ENCODE results near the gene PTOV1.

PTOV1 gene

DNA sequence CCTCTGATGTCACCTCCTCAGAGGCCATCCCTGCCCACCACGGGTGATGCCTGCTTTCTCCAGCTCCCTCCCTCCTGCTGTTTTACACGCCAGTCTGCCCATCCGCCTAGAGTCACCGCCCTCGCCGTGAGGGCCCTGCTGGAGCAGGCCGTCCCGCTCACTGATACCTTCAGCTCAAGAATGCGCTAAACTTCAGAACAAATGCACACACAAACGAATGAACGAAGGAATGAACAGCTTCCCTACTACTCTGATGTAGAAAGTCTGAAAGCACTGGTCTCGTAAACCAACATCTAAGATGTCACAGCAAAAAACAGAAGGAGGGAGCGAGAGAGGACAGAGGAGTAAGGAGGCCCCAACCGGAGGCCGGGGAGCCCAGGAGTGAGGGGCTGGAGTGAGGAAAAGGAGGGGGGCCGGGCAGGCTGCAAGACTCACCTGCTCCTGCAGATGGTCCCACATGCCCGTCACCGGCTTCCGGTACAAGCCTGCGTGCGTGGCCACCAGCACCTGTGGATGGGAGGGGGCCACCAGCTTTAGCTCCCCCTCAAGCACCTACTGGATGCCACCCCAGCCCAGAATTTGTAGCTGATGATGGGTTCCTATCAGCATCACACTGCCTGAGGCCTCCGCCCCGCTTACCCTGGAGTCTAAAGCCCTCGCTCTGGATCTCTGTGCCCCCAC, 12.4 kb downstream of the PTOV1 start:
- no peak for DNase-seq
- Mint-ChIP-seq H3K27me3 (no peaks in the 10 kb centered on the region), H3K36me3 (peaks cover 52 to 66% of the 10 kb centered on the region in 2 donors), H3K27ac (no peak overlapping the region), H3K9me3 (no peaks in the 10 kb centered on the region), H3K4me3 (no peak overlapping the region), H3K4me1 (peaks cover 23 to 57% of the 10 kb centered on the region in 2 donors)
- no peak for ATAC-seq (replicated peaks)

DNA sequence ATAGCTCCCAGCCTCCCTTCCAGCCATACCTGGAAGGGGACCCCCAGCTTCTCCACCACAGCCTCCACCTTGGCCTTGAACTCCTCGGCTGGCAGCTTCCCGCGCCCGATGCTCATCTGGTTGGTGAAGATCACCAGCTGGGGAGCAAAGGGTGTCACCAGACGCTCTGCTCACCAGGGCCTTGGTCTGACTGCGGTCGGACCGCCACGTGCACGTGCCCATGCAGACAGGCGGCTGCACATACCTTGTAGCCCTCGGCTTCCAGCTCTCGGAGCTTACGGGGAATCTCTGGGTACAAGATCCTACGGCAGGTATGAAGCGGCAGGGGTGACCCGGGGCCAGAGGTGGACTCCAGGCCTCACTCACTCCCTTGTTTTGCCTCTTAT, 13.0 kb downstream of the PTOV1 start:
- H3K36me3 Mint-ChIP-seq, result peaks cover 48 to 63% of the 10 kb centered on the region in 2 donors
- DNase-seq (no peak), ATAC-seq (replicated peaks) (no peak)
- H3K27ac Mint-ChIP-seq, result no peak overlapping the region
- peaks cover 23 to 54% of the 10 kb centered on the region in 2 donors for H3K4me1 Mint-ChIP-seq
- no peaks in the 10 kb centered on the region for H3K27me3 Mint-ChIP-seq
- no peak overlapping the region for H3K4me3 Mint-ChIP-seq
- H3K9me3 Mint-ChIP-seq, result no peaks in the 10 kb centered on the region

DNA sequence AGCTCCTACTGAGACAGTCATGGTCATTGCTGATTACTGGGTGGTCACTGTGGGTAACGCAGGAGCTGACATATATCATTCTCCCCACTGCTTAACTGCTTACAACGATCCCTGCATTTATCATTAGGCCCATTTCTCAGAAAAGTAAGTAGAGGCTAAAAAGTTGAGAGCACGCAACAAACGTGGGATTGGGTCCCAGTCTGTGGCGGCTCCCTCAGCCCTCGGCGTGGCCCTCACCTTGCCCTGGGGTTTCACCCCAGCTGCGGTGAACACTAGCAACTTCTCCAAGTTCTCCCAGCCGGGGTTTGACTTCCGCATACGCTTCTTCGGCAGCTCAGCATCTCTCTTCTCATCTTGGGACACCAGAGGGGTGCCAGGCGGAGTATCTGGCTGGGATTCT, 13.9 kb downstream of the PTOV1 start:
- Mint-ChIP-seq H3K4me1 (peaks cover 23 to 52% of the 10 kb centered on the region in 2 donors), H3K4me3 (peak overlapping the region in 1 of 2 donors; percentile 28), H3K9me3 (no peaks in the 10 kb centered on the region), H3K36me3 (peaks cover 43 to 59% of the 10 kb centered on the region in 2 donors), H3K27ac (peak overlapping the region; percentile 47), H3K27me3 (no peaks in the 10 kb centered on the region)
- ATAC-seq (replicated peaks), result no peak
- no peak for DNase-seq

DNA sequence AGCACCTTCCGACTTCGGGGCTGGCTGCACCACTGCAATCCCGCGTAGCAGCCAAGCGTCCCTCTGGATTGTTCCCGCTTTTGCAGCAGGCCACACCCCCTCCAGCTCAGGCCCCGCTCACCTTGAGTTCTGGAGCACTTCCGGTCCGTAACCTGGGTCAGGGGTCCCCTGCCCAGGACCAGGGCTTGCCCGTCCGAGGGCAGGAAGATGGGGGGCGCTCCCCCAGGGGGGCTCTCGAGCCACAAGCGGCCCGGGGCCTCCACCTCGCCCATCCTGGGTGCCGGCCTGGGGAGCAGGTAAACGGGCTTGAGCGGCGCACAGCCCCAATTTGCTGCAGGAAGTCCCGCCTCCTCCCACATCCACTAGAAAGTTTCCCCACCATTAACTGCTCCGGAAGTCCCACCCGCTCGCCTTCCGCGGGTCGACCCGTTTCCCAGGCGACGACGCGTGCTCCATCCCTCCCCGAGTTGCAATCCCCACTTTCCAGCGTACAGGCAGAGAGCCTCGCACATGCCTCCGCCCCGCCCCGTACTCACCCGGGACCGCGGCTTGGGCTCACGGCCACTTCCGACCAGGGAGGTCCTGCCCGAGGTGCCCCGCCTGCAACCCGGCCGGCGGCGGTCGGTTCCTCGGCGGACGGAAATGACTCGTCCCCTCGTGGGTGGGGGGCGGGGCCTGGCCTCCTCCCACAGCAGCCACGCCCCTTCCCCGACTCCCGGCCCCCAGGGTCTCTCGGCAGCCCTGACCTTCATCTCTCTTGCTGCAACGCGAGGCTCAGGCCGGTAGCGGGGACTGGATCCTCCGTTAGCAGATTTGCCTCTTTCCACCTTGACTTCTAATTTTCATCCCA, 16.2 kb downstream of the PTOV1 start, which contains the start of gene PNKP:
Gene PNKP, minus strand, starts transcription at position 644 of the 850 bp plus-strand sequence. Its CDS starts 372 bp downstream, at position 272.
- DNase-seq, result peak; percentile 84
- peak within 1 kb of the TSS; percentile 99 for H3K27ac Mint-ChIP-seq
- peaks cover 42 to 45% of the 10 kb centered on the region in 2 donors for H3K36me3 Mint-ChIP-seq
- H3K27me3 Mint-ChIP-seq, result no peaks in the 10 kb centered on the region
- H3K4me3 Mint-ChIP-seq, result peak within 1 kb of the TSS in 1 of 2 donors; percentile 100
- H3K4me1 Mint-ChIP-seq, result peaks cover 30 to 61% of the 10 kb centered on the region in 2 donors
- peak; percentile 61 to 64 for ATAC-seq (replicated peaks)
- H3K9me3 Mint-ChIP-seq, result no peaks in the 10 kb centered on the region

- H3K9me3 Mint-ChIP-seq, result no peaks in the 10 kb centered on the region
- H3K27ac Mint-ChIP-seq, result no peak overlapping the region
- no peaks in the 10 kb centered on the region for H3K27me3 Mint-ChIP-seq
- DNase-seq (no peak), ATAC-seq (replicated peaks) (peak; percentile 27 to 30)
- no peak overlapping the region for H3K4me3 Mint-ChIP-seq
- peaks cover 27 to 55% of the 10 kb centered on the region in 2 donors for H3K4me1 Mint-ChIP-seq
- peaks cover 31 to 41% of the 10 kb centered on the region in 2 donors for H3K36me3 Mint-ChIP-seq
Measured at GRCh38 chr19:49869009-49869483, 18.1 kb downstream of the PTOV1 start.

DNA sequence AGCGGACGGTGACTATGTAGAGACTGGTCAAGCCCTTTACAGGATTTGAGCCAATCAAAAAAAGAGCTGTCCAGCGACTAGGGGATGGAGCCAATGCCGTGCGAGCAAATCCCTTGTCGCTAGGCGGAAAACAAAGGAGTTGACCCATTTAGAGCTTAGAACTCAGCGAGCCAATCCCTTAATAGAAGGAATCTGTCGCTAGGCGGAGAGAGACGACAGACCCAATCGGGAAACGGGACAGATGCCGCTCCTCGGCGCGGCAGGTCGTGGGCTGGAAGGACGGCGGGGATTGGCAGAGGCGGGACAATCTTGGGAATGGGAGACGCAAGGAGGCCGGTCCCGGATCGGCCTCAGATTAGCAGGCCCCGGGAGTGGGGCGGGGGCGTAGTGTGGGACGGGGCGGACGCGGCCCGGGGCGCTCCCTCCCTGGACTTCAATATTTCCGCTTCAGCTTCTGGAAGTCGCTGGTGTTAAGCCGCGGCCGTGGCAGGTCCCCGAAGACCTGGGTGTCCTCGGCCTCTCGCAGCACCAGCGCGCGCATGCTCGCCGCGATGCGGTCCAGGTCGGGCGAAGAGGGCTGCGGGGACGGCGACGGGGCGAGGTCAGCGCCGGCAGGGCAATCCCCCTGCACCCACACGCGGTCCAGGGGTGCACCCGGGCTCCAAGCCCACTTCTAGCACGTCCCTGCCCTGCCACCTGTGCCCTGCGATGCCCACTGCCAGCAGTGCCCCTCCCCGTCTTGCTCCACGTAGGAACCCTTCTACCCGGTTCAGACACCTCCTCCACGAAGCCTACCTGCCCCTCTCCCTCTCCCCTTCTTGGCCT, 18.7 kb downstream of the PTOV1 start:
- peaks cover 27 to 52% of the 10 kb centered on the region in 2 donors for H3K4me1 Mint-ChIP-seq
- H3K4me3 Mint-ChIP-seq, result no peak overlapping the region

DNA sequence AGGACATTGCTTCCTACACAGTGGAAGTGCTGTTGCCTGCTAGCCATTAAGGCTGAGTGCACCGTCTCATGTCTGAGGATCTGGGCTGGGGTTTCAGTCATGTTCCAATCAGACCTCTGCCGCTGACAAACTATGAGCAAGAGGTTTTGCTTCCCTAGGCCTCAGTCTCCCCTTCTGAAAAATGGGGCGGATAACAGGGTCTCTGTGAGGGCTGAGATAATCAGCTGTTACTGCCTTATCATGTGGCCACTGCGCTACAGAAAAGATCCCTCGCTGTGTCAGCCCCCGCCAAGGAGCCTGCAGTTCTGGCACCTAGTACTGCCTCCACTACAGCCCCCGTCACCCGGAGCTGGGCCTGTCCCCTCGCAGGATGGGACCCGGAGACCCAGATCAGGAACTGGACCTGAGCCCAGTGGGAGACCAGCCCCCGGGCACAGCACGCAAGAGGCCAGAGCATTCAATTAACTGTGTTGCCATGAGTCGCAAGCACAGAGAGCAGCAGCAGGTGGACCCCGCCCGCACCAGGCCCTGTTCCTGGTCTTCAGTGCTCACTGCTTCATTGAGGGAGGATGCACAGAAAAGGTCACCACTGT, 19.4 kb downstream of the PTOV1 start:
- H3K27me3 Mint-ChIP-seq, result no peaks in the 10 kb centered on the region
- DNase-seq (no peak), ATAC-seq (replicated peaks) (no peak)
- H3K9me3 Mint-ChIP-seq, result no peaks in the 10 kb centered on the region
- H3K4me3 Mint-ChIP-seq, result no peak overlapping the region
- peaks cover 24 to 52% of the 10 kb centered on the region in 2 donors for H3K4me1 Mint-ChIP-seq
- H3K36me3 Mint-ChIP-seq, result peaks cover 21 to 31% of the 10 kb centered on the region in 2 donors
- H3K27ac Mint-ChIP-seq, result peak overlapping the region; percentile 88

More for the DNA sequence above, 18.7 kb downstream of the PTOV1 start:
- H3K36me3 Mint-ChIP-seq, result peaks cover 26 to 37% of the 10 kb centered on the region in 2 donors
- DNase-seq, result peak; percentile 93
- no peaks in the 10 kb centered on the region for H3K9me3 Mint-ChIP-seq
- no peaks in the 10 kb centered on the region for H3K27me3 Mint-ChIP-seq
- peak; percentile 77 to 79 for ATAC-seq (replicated peaks)
- H3K27ac Mint-ChIP-seq, result peak overlapping the region; percentile 88

DNA sequence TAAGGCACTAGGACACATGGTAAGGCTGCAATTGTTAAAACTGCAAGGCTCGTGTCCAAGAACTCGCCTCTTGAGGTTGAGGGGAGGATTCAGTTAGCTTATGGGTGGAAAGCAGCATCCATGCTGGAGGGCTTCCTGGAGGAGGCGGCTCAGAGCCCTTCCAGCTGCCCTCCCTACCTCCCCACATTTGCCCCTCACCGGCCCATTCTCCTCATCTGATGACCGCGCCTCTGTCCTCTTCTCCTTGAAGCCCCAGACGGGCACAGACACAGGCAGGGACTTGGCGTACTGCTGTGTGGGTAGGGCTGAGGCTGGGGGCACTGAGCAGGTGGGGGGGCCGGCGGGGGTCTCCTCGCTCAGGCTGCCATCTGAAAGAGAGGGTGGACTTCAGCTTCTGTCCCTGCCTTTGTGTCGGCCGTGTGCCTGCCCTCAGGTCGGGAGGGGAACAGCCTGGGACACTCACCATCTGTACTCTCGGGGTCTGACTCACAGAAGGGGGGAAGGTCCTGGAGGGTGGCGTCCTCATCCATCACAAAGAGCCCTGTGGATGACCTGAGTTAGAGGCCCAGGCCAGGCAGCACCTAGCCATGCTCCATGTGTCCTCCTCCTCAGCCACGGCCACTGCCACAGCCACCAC, 20.5 kb downstream of the PTOV1 start:
- Mint-ChIP-seq H3K4me3 (peak overlapping the region in 1 of 2 donors; percentile 18), H3K27ac (no peak overlapping the region), H3K9me3 (no peaks in the 10 kb centered on the region)

GRCh38 chr19:49872245-49873128, 21.5 kb downstream of the PTOV1 start:
- DNase-seq (no peak), ATAC-seq (replicated peaks) (no peak)
- Mint-ChIP-seq H3K4me3 (no peak overlapping the region), H3K27ac (peak overlapping the region; percentile 72), H3K36me3 (peaks cover 16 to 22% of the 10 kb centered on the region in 2 donors), H3K27me3 (no peaks in the 10 kb centered on the region), H3K4me1 (peaks cover 20 to 40% of the 10 kb centered on the region in 2 donors), H3K9me3 (no peaks in the 10 kb centered on the region)

More for the DNA sequence above, 20.5 kb downstream of the PTOV1 start:
- H3K27me3 Mint-ChIP-seq, result no peaks in the 10 kb centered on the region
- peaks cover 23 to 46% of the 10 kb centered on the region in 2 donors for H3K4me1 Mint-ChIP-seq
- DNase-seq, result no peak
- no peak for ATAC-seq (replicated peaks)
- H3K36me3 Mint-ChIP-seq, result peaks cover 18 to 26% of the 10 kb centered on the region in 2 donors

- no peak for ATAC-seq (replicated peaks)
- no peak for DNase-seq
- Mint-ChIP-seq H3K36me3 (peaks cover 18 to 25% of the 10 kb centered on the region in 2 donors), H3K4me3 (no peak overlapping the region), H3K4me1 (peaks cover 20 to 43% of the 10 kb centered on the region in 2 donors), H3K9me3 (no peaks in the 10 kb centered on the region), H3K27me3 (no peaks in the 10 kb centered on the region), H3K27ac (peak overlapping the region; percentile 78)
Measured at GRCh38 chr19:49873129-49873521, 22.2 kb downstream of the PTOV1 start.

GRCh38 chr19:49873834-49874233, 22.9 kb downstream of the PTOV1 start:
- ATAC-seq (replicated peaks) (no peak), DNase-seq (no peak)
- no peak overlapping the region for H3K4me3 Mint-ChIP-seq
- H3K4me1 Mint-ChIP-seq, result peaks cover 25 to 50% of the 10 kb centered on the region in 2 donors
- peaks cover 20 to 30% of the 10 kb centered on the region in 2 donors for H3K36me3 Mint-ChIP-seq
- peak overlapping the region; percentile 43 for H3K27ac Mint-ChIP-seq
- H3K27me3 Mint-ChIP-seq, result no peaks in the 10 kb centered on the region
- H3K9me3 Mint-ChIP-seq, result no peaks in the 10 kb centered on the region

- Mint-ChIP-seq H3K9me3 (no peaks in the 10 kb centered on the region), H3K4me1 (peaks cover 29 to 58% of the 10 kb centered on the region in 2 donors), H3K36me3 (peaks cover 26 to 38% of the 10 kb centered on the region in 2 donors), H3K27ac (peak overlapping the region; percentile 43), H3K4me3 (peak overlapping the region in 1 of 2 donors; percentile 30), H3K27me3 (no peaks in the 10 kb centered on the region)
- ATAC-seq (replicated peaks) (no peak), DNase-seq (no peak)
Measured at GRCh38 chr19:49874503-49875157, 23.7 kb downstream of the PTOV1 start.

All from stimulated activated naive B cell treated with anti-CD40 and anti-IgM and Interleukin-4, amounts not matched to agents 10 μg/mL and 1 μg/mL and 100 μg/mL, for 72 hours (primary cell).